Stimulated activated CD4-positive, alpha-beta T cell treated with anti-CD3 and anti-CD28 coated beads, Interleukin-4, amount 100 ng/mL, for 1 hour (primary cell): ENCODE data around the gene CPSF4.
"Not testable (repeated sequence)": the region's sequence is repeated elsewhere in the genome, so short reads cannot be mapped to it uniquely, and the experiment has no call there.

ENCODE experiments used
- DNase-seq: peaks from one replicate; pipeline ENCODE4 v3.0.0-alpha.2; 2020

The CPSF4 gene

DNA sequence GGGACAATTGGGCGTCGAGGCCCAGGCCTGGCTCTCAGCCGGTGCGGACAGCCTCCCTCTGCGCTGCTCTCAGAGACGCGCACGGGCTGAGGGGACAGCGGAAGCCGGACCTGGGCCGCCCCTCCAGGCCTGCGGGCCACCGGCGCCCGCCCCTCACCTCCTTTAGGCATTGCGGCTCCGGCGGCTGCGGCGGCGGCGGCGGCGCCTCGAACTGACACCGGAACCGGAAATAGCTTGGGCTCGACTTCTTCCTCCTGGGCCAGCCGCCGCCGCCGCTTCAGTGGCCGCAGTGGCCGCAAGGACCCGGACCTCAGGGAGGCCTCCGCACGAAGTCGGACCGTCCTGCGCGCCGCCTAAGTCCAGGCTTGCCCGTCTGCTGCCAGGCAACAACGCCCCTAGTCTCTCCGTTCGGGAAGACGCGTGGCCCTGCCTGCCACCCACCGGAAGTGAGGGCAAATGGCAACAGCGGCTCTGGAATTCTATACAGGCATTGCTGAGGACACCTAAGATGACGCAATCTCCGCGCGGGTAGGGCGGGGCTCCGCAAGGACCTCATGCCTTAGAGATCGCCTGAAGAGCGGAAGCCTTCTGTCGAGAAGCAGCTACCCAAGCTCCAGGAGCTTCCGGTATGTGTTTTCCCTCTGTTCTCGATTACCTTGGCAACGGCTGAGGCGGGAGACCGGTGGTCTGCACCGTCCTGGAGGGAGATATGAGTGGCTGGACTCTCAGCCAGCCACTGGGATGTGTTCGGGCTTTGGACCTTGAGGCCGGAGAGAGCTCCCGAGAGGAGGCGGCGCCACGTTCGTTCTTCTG, 30.2 kb upstream of the CPSF4 start, which contains the start of the genes BUD31 and PDAP1:
Gene BUD31 (plus strand): TSS at position 591 of the 813 bp plus-strand sequence. CDS start 2,124 bp downstream, outside the sequence.
Gene PDAP1 (minus strand): TSS at position 219 of the 813 bp plus-strand sequence. CDS start 49 bp downstream, at position 170.
- DNase-seq: peak; percentile 85

DNA sequence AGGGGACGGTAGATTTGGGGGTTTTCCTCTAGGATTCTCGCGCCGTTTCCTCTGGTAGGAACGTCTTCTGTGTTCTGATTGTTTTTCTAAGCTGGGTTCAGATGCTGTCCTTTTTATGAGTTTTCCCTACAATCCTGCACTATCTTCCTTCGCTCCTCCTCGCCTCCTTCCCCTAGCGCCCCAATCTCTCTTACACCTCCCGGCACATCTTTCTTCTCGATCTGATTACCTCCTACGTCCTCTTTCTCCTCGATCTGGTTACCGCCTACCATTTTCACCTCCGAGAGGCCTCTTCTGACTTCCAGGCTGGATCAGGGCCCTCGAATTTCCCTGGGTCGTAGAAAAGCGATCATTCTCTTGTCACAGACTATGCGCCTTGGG, 29.6 kb upstream of the CPSF4 start:
- DNase-seq: no peak

DNA sequence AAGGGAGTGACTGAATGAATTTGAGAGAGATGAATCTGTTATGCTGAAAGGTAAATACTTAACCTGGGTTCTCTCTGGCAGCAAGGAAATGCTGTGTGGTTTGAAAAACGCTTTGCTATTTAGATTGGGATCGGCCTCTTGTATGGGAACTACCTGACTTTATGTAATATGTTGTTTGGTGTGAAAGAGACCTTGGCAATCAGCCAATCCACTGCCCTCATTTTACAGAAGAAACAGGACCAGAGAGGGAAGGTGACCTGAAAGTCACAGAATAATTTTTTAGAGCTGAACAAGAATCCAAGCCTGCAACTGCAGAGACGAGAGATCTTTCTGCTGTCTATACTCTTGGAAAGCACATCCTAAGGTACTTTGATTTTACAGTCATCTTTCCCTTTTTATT, 28.9 kb upstream of the CPSF4 start:
- no peak for DNase-seq

DNA sequence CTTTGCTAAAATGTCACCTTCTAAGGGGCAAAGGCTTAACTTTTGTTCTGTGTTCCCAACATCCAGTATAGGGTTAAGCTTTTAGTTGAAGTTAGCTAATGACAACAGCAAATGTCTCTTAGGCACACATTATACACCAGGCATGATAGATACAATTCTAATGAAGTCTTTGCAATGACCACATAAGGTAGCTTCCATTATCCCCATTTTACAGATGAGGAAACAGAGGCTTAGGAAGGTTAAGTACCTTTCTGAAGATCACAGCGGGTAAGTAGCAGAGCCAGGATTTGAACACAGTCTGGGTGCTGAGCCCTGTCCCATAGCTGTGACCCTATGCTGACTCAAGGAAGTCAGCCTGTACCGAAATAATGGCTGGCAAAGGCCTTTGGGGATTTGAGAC, 28.1 kb upstream of the CPSF4 start:
- DNase-seq: no peak

DNA sequence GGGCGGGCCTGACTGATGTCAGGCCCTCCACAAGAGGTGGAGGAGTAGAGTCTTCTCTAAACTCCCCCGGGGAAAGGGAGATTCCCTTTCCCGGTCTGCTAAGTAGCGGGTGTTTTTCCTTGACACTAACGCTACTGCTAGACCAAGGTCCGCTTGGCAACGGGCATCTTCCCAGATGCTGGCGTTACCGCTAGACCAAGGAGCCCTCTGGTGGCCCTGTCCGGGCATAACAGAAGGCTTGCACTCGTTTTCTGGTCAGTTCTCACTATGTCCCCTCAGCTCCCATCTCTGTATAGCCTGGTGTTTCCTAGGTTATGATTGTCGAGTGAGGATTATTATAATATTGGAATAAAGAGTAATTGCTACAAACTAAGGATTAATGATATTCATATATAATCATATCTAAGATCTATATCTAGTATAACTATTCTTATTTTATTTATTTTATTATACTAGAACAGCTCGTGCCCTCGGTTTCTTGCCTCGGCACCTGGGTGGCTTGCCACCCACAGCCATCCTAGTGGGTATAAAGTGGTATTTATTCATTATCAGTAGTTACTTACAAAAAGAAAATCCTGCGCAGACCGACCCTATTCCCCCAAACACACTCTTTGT, 23.1 kb upstream of the CPSF4 start:
- not testable (repeated sequence) for DNase-seq

DNA sequence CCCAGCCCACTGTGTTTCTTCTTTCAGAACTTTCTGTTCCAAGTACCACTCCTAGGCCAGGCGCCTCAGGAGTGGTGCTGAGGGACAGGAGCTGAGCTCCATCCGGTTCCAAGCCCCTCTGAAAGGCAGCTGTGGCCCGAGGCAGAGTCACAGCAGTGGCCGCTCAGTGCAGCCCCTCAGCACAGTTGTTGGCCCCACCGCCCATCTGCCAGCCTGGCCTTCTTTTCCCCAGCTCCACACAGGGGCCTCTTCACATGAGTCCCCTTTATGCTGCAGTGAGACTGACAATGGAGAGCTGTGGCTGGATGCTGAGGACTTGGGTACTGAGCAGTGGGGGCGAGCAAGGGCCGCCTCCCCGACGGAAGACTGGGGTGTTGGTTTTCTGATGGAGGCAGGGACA, 20.5 kb upstream of the CPSF4 start:
- no peak for DNase-seq

GRCh38 chr7:99419323-99420021, 19.3 kb upstream of the CPSF4 start:
- no peak for DNase-seq

DNA sequence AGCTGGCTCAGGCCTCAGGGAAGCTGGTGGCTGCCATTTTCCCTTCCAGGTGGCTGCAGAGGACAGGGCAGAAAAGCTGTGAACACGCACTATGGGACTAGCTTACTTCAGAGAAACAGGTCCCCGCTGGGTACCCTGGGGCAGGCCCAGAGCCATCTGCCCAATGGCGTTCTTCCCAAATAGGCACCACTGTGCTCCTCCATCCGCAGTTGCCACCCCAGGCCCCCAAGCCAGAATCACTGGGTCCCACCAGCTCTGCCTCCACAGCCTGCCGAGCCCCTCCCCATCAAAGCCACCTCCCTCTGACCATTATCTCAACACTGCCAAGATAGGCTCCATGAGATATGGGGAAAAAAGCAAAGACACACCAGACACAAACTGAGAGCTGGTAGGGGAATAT, 18.5 kb upstream of the CPSF4 start:
- DNase-seq: no peak

GRCh38 chr7:99420986-99421385, 17.8 kb upstream of the CPSF4 start:
- DNase-seq: no peak

GRCh38 chr7:99422186-99422585, 16.6 kb upstream of the CPSF4 start:
- DNase-seq: no peak

DNA sequence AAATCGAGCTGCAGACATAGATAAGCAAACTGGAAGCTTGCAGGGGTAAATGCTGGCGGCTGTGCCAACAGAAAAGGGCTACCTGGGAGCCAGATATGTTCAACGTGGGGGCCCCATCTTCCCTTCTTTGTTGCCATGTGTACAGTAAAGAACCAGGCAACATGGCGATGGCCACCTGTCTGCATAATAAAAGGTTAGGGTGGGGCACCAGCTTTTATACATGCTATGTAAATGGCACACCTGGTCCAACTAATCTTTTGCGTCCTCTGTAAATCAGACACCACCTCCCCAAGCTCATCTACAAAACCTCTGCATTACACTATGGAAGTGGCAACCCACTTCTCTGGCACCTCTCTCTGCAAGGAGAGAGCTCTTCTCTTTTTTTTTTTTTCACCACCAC, 16.1 kb upstream of the CPSF4 start:
- no peak for DNase-seq

DNA sequence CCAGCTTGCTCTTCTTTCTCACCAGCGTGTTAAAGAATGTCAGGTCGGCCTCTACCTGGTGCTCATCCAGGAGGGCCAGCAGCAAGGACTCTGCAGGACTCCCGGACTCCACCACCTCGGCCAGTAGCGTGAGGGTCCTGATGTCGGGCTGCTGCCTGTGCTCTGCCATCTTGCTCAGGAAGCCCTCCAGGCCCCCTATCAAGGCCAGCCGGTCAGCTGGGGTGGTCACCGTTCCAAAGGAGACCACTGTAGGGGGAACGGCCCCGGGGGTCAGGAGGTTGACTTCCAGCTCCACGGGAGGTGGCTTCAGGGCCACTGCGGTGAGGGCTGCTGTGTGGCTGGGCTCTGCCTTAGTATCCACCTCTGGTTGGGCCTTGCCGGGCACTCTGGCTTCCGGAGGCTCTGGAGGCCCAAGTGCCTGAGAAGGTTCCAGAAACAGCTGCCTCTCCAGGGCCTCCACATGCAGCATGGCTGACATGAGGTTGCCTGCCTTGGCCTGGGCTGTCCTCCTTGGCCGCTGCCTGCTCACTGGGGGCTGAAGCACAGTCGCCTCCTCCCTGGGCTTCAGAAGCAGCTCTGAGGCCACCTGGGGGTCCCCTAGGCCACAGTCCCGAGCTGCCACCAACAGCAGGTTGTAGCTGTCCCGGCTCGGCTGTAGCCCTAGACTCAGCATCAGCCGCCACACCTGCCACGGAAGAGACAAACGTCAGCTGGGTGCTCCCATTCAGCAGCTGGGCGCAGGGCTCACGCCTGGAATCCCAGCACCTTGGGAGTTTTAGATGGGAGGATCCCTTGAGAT, 13.6 kb upstream of the CPSF4 start:
- no peak for DNase-seq

DNA sequence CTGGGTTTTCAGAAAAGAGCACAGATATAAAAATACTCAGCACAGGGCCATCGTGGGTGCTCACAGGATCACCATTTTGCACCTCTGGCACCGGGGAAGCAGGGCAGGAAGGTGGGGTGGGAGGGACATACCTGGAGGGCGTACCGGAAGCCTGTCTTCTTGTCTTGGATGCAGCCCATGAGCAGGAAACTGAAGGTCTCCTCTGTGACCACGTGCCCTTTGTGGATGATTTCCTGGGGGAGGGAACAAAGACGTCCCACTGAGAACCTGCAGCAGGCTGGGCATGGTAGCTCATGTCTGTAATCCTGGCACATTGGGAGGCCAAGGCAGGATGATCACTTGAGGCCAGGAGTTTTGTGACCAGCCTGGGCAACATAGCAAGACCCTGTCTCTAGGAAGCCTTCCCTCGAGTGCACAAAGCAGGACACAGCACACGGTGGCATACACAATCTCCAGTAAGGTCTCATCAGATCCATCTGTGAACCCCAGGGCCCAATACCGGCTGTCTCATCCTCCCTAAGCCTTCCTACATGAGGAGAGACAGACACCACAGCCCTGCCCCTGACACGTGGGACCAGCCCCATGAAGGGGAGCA, 9.7 kb upstream of the CPSF4 start:
- no peak for DNase-seq

DNA sequence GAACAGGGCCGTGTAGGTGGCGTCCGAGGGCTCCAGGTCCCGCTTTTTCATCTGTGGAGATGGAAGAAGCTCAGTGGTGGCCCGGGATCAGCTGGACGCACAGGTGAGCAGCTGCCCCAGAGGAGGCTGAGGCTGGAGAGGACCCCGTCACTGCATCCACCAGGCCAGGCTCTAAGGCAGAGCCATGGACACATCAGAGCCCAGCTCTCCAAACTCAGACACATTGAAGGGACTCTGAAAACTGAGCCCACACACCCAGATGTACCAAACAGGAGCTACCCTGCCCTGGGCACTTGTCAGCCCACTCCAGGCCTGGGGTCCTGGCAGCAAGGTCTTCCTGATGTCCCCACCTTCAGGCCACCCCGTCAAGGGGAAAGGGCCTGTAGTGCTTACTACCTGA, 9.0 kb upstream of the CPSF4 start:
- DNase-seq: no peak

DNA sequence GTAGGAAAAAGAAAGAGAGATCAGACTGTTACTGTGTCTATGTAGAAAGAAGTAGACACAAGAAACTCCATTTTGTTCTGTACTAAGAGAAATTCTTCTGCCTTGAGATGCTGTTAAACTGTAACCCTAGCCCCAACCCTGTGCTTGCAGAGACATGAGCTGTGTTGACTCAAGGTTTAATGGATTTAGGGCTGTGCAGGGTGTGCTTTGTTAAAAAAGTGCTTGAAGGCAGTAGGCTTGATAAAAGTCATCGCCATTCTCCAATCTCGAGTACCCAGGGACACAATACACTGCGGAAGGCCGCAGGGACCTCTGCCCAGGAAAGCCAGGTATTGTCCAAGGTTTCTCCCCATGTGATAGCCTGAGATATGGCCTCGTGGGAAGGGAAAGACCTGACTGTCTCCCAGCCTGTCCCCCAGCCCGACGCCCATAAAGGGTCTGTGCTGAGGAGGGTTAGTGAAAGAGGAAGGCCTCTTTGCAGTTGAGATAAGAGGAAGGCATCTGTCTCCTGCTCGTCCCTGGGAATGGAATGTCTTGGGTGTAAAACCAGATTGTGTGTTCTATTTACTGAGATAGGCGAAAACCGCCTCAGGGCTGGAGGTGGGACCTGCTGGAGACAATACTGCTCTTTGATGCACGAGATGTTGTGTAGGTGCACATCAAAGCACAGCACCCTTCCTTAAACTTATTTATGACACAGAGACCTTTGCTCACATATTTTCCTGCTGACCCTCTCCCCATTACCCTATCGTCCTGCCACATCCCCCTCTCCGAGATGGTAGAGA, 6.8 kb upstream of the CPSF4 start:
- DNase-seq: not testable (repeated sequence)

DNA sequence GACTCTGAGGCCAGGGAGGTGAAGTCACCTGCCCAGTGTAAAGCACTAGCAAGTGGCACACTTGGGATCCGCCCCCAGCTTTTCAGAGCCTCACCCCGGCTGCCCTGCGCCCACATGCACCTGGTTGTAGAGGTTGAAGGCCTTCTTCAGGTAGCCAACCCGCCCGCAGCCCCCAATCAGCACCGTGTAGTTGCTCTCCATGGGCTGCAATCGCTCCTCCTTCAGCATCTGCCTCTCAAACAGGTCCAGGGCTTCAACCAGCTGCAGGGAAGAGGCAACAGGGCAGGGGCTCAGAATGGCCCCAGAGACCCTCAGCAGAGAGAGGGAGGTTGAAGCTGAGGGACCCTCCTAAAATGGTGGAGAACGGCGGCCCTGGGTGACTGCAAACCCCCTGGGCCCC, 5.6 kb upstream of the CPSF4 start:
- DNase-seq: no peak

DNA sequence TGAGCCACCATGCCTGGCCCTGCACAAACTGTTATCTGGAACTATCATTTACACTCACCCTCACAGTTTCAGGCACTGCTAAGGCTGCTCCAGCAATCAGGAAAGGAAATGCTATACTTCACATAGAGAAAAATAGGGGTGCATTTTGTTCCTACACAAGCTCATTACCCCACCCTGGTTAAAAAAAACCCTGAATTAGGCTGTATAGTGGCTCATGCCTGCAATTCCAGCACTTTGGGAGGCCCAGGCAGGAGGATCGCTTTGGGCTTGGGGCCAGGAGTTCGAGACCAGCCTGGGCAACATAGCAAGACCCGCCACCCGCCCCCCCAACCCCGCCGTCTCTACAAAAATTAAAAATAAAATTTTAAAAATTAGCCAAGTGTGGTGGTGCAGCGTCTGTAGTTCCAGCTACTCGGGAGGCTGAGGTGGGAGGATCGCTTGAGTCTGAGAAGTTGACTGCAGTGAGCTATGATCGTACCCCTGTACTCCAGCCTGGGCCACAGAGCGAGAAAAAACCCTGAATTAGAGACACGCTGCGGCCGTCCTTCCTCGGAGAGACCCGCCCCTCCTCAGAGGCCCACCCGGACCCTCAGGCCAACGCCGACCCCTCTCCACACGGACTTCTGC, 684 bp upstream of the CPSF4 start:
- DNase-seq: no peak

DNA sequence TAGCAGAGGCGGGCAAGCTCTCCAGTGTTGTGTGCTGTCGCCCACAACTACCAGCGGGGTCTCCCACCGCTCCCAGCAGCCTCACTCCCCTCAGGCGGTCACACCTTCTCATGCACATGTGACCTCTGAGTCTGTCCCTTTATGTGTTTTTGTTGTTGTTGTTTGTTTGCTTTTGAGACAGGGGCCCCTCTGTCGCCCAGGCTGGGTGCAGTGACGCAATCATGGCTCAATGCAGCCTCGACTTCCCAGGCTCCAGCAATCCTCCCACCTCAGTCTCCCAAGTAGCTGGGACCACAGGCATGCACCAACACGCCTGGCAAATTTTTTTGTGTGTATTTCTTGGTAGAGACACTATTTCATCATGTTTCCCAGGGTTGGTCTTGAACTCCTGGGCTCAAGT, 1.5 kb downstream of the CPSF4 start:
- no peak for DNase-seq

- no peak for DNase-seq
These were observed 7.4 kb downstream of the CPSF4 start for GRCh38 chr7:99446096-99446495.

GRCh38 chr7:99447943-99448342, 9.2 kb downstream of the CPSF4 start:
- no peak for DNase-seq

GRCh38 chr7:99448855-99449254, 10.1 kb downstream of the CPSF4 start:
- no peak for DNase-seq
